GM19240 (cell line): Measurements from ENCODE around the gene PGAM4.
"Not testable (repeated sequence)": the region's sequence is repeated elsewhere in the genome, so short reads cannot be mapped to it uniquely, and the experiment has no call there.

ENCODE experiments used
- DNase-seq: peaks from one replicate; pipeline ENCODE4 v3.0.0; 2011; ENCODE audit warnings: low spot score; ENCODE audit not compliant: insufficient read length

Gene PGAM4

DNA sequence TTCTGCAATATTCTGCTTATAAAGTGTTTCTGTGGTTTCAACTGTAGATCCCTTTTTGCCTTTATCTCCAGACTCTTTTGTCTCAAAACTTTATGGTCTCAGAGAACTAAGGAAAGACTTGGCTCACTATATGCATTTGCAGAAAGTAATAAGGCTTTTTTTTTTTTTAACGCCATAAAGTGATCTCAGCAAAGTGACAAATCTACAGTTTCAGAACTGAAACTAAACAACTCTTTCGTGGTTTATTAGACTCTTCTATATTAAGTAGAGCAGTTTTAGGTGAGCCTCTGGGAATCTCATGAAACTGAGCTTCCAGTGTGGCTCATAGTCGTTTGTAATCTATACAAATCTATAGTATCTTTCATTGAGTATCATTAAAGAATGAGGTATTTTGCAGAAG lies 43.7 kb downstream of the PGAM4 start:
- no peak for DNase-seq

DNA sequence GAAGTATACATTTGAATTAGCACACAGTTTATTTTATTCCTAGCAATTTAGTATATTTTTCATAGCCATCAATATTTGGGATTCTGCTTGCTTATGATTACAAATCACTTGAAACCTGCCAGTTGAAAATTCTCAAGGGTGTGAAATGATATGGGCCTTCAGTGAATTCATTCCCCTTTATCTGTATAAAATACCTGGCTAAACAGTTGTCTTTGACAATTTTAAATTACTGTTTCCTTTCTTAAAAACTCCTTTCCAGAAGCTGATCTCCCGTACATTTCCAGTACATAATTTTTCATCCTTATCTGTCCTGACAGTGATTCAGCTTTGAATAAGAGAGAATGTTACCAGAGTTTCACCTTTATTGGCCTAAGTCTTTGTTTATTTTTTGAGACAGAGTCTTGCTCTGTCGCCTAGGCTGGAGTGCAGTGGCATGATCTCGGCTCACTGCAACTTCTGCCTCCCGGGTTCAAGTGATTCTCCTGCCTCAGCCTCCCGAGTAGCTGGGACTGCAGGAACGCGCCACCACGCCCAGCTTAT lies 45.0 kb downstream of the PGAM4 start:
- no peak for DNase-seq

DNA sequence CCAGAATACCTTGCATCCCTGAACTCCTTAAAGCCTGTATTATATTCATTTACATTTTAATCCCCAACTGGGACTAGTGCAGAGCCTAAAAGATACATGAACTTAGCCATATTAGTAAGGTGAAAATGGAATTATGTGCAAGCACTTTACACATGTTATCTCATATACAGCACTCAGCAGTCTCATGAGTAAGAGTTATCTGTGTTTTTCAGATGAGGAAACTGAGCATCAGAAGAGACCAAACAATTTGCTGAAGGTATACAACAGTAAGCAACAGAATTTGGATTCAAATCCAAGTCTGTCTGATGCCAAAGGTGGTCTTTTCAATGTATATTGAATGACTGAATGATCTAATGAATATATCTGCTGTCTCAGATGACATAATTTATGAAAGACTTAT lies 46.7 kb downstream of the PGAM4 start:
- no peak for DNase-seq

DNA sequence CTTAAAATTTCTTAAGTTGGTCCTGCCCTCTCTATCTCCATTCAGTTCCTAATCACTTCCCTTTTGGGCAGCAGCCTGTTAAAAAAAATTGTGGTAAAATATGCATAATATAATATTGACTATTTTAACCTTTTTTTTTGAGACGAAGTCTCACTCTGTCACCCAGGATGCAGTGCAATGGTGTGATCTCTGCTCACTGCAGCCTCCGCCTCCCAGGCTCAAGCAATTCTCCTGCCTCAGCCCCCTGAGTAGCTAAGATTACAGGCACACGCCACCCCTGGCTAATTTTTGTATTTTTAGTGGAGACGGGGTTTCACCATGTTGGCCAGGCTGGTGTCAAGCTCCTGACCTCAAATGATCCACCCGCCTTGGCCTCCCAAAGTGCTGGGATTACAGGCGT lies 50.1 kb downstream of the PGAM4 start:
- not testable (repeated sequence) for DNase-seq

- DNase-seq: no peak
These were observed 50.9 kb downstream of the PGAM4 start for GRCh38 chrX:77918568-77918967.
